NCI-H226 (cell line): Measurements from ENCODE around the gene CLEC11A.
"Not testable (repeated sequence)": the region's sequence is repeated elsewhere in the genome, so short reads cannot be mapped to it uniquely, and the experiment has no call there.

Experiments used
- DNase-seq: peaks from one replicate; pipeline ENCODE4 v3.0.0-alpha.2; 2015

The CLEC11A gene

GRCh38 chr19:50763521-50763920, 40.4 kb downstream of the CLEC11A start:
- DNase-seq, result not testable (repeated sequence)

DNA sequence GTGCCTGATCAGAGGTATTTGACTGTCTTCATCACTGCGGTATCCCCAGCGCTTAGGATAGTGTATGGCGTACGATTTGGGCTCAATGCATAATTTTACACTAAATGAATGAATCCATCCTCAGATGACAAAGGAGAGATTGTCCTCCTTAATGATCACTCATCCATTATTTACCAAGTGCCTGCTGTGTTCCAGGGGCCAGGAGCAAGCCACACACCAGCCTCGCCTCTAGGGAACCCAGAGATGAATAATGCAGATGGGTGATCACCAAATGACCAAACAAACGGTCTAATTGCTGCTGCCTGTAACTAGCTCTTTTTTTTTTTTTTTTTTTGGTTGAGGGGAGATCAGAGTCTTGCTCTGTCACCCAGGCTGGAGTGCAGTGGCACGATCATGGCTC, 41.2 kb downstream of the CLEC11A start:
- DNase-seq, result no peak

DNA sequence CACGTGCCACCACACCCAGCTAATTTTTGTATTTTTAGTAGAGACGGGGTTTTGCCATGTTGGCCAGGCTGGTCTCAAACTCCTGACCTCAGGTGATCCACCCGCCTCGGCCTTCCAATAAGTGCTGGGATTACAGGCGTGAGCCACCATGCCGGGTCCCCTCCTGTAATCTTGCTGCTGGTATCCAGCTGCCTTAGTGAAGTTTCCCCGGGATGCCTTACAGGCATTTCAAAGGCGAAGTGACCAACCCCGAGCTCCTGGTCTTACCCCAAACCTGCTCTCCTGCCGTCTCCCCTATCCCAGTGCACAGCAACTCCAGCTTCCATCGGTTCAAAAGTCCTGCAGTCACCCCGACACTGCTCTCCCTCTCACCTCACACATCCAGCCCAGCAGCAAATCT, 43.6 kb downstream of the CLEC11A start:
- not testable (repeated sequence) for DNase-seq

GRCh38 chr19:50767263-50767662, 44.1 kb downstream of the CLEC11A start:
- peak; percentile 41 for DNase-seq

DNA sequence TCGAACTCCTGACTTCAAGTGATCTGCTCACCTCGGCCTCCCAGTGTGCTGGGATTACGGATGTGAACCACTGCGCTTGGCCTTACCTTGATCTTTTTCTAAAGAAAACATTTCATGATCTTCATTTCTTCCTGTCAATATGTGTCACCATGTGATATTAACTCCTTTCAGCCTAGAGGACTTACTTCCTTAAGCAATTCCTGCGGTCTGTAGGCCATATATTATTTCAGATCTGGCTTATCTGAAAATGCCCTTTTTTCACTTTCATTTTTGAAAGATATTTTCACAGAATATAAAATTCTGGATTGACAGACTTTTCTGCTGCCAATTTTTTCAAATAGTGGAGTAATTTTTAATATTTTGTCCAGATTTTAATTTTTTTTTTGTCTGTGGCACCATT, 45.1 kb downstream of the CLEC11A start:
- DNase-seq, result no peak

- DNase-seq, result not testable (repeated sequence)
Measured at GRCh38 chr19:50770164-50770563, 47.0 kb downstream of the CLEC11A start, which contains the start of gene GPR32. GPR32 (plus strand) TSS chr19:50770464; CDS start chr19:50770601, 137 bp downstream.

DNA sequence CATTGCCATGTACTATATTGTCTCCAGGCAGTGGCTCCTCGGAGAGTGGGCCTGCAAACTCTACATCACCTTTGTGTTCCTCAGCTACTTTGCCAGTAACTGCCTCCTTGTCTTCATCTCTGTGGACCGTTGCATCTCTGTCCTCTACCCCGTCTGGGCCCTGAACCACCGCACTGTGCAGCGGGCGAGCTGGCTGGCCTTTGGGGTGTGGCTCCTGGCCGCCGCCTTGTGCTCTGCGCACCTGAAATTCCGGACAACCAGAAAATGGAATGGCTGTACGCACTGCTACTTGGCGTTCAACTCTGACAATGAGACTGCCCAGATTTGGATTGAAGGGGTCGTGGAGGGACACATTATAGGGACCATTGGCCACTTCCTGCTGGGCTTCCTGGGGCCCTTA, 47.7 kb downstream of the CLEC11A start:
- no peak for DNase-seq

GRCh38 chr19:50772476-50772875, 49.3 kb downstream of the CLEC11A start:
- DNase-seq, result peak; percentile 8

- DNase-seq, result not testable (repeated sequence)
Measured at GRCh38 chr19:50772912-50773311, 49.7 kb downstream of the CLEC11A start.

DNA sequence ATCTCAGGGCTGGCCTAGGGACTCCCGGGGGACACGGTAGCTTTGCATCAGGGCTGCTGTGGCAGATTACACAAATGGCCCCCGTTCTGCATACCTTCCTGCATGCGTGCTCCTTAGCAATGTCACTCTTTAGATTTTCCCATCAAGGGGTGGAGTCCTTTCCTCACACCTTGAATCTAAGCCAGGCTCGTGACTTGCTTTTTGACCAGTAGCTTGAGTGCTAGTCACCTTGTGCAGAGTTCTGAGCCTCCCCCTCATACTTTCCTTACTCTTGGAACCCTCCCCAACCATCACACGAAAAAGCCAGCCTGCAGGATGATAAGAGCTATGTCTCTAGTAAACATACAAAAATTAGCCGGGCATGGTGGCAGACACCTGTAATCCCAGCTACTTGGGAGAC, 50.3 kb downstream of the CLEC11A start:
- not testable (repeated sequence) for DNase-seq
